HPDE6-E6E7 (cell line): Measurements from ENCODE around the gene SEMG1.
A peak's percentile ranks its signal among the peaks of the same experiment; 100 is the strongest.

ENCODE experiments used
- DNase-seq: peaks from one replicate; pipeline ENCODE4 v3.0.0; 2011; ENCODE audit warnings: missing footprints; ENCODE audit errors: extremely low spot score

Gene SEMG1, protein sequence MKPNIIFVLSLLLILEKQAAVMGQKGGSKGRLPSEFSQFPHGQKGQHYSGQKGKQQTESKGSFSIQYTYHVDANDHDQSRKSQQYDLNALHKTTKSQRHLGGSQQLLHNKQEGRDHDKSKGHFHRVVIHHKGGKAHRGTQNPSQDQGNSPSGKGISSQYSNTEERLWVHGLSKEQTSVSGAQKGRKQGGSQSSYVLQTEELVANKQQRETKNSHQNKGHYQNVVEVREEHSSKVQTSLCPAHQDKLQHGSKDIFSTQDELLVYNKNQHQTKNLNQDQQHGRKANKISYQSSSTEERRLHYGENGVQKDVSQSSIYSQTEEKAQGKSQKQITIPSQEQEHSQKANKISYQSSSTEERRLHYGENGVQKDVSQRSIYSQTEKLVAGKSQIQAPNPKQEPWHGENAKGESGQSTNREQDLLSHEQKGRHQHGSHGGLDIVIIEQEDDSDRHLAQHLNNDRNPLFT

DNA sequence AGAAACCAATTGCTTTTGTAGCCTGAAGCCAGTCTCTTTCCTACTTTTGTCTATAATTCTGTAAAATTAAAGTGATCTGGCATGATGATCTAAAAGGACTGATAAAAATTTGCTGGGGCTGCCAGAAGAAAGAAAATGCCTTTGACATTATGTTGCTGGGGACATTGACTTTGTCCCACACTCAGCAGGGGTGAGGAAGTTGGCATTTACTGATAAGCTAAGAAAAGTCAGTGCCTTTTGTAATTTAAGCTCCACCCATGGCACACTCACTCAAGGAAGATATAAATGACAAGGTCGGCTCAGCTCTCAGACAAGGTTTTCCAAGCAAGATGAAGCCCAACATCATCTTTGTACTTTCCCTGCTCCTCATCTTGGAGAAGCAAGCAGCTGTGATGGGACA, at the start of gene SEMG1:
SEMG1 (plus strand) TSS at position 309 of the 400 bp plus-strand sequence; CDS start at position 330, 21 bp downstream.
- DNase-seq, result no peak

DNA sequence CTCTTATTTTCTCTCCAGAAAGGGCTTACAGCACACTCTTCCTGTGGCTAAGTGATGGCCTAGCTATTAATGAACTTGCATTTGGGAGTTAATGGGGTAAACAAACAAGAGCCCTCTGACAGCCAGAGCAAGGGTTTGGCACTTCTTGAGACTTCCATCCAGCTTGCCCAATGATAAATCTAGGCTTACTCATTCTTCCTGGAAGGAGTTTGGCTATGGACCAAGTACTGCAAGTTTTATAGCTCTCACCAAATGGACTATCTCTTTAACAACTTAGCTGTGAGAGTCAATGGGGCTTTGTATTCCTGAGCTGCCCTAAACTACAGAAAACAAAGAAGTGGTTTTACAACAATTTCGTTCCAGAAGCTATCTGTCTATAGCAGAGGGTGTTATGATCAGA, 48.9 kb upstream of the SEMG1 start:
- peak; percentile 70 for DNase-seq

DNA sequence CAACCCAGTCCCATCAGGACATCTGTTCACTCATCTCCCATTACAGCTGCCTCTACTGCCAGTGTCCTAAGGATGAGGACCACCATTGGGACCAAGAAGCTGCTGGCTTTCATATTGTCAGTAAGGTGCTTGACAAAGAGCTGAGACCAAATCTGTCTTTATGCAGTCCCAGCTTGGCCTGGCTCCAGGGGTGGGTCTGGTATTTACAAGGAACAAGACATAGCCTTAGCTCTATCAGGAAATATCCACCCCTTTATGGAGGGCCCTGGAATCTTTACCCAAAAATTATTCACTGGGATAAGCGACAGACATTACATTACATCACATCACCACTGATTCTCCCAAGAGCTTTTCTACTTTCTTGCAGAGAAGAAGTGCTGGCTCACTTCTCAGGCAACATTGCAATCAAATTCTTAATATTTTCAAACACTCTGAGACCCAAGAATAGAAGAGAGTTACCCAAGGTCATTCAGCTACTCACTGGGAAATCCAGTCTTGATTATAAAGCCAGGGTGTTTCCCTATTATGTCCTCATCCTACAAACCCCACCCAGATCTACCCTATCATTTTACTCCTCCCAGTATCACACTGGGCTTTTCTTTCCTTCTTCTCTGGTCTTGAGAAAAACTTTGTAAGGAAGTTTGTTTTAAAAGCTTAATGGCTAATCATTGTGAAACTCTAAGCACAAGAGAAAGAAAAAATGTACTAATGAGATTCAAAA, 43.6 kb upstream of the SEMG1 start:
- DNase-seq, result no peak

DNA sequence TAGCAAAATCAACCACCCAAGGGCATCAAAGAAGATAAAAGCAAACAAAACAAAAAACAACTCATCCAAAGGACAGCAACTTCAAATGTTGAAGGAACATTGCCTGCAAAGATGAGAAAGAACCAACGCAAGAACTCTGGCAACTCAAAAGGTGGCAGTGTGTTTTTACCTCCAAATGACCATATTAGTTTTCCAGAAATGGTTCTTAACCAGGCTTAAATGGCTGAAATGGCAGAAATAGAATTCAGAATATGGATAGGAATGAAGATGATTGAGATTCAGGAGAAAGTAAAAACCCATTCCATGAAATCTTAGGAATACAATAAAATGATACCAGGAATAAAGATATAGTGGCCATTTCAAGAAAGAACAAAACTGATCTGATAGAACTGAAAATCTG, 41.9 kb upstream of the SEMG1 start:
- DNase-seq, result no peak

DNA sequence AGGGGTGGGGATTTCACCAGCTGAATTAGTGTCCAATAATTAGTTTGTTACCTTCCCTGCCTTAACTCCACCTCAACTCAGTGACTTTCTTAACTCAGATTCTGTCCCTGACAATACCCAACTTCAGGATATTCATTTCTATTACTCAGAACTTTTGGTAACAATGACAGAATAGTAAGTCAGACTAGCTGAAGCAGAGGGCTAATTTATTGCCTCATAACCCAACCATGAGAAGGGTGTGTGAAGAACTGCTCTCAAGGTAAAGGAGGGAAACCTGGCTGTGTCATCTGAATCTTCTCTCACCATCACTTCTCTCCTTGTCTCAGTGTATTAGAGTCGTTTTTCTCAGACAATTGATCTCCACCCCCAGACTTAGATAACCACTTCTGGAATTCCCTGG, 33.3 kb upstream of the SEMG1 start:
- DNase-seq, result no peak

DNA sequence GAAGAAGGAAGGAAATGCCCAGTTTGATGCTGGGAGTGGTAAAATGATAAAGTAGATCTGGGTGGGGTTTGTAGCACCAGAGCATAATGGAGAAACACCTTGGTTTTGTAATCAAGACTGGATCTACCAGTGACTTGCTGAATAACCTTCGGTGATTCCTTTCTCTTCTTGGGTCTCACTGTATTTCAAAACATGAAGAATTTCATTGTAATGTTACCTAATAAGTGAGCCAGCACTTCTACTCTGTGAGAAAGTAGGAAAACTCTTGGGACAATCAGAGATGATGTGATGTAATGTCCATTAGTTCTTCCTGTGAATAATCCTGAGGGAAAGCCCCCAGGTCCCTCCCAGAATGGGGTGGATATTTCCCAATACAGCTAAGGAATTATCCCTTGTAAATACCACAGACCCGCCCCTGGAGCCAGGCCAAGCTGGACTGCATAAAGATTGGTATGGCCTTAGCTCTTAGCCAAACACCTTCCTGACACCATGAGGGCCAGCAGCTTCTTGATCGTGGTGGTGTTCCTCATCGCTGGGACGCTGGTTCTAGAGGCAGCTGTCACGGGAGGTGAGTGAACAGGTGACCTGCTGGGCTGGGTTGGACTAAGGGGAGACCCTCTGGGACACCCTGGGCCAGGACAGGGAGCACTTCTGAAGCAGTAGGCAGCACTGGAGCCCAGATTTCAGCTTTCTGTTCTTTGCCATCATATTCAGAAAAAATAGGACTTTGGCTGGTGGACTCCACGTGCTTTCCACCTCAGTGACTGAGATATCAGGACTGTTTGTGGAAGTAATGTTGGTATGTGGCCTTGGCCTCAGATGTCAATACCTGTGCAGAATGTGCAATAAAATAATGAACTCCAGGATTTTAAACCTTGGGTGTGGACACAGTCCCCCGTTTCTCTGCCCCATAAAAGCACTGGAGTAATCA, 32.1 kb upstream of the SEMG1 start, which contains the start of gene PI3:
PI3 (plus strand) TSS at position 469 of the 931 bp plus-strand sequence; CDS start at position 490, 21 bp downstream.
- peak; percentile 64 for DNase-seq

DNA sequence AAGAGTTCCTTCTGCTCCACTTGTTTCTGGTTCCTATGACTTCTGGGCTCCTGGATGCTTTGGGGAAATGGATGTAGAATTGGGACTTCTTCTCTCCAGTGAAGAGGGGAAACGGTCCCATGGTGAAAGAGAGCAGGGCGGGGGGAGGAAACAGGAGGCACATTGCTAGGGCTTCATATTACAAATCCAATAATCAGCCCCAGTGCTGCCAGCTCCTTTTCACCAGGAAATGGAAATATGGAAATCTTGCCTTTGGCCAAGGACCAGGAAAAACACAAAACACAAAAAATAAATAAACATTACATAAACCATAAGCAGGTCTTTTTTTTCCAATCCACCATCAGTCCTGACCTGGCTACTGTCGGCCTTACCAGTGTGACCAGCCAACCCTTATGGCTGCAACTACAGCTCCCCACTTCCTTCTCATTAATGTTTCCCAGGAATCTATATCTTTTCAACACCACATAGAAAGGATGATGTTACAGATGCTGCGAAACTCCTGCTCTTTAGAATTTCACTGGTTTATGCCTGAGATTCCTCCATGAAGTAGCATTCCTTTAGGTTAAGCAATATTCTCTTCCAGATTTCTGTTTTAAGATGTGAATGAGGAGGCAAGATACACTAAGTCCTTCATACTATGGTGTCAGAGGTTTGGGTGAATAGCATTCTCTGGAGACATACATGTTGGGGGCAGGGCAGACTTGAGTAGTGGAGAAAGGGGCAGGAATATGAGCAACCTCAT, 30.1 kb upstream of the SEMG1 start:
- DNase-seq, result no peak

DNA sequence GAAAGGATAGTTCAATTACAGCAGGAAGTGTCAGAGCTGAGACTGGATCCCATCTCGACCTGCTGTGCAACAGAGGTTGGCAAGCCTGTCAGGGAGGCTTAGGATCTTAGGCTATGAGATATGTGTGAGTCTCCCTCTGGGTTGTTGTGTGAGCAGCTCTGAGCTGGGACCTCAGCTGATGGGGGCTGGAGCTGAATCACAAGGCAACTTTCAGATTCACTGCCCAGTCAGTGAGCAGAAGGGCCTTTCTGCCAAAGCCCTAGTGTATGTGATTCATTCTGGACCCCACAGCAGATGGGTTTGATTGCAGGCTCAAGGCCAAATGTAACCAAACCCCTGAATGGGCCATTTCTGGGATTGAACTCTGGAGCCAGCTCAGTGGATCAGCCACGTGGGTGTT, 27.7 kb upstream of the SEMG1 start:
- no peak for DNase-seq

DNA sequence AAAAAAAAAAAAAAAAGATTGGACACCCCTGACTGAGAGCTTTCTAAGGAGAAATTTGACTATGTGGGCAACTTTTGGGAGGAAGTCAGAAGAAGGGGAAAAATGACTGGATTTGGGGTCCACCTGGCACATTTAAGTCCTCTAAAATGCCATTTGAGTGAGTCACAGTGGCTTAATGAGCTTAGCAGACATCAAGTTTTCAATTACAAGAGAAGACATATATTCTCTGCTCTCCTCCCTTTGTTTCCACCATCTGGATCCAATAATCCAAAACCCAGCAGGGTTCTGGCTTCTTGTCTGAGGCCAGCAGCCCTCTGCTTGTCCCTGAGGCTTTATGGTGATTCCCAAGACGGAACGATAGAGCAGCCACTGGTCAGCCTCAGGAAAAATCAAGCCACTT, 25.2 kb upstream of the SEMG1 start:
- no peak for DNase-seq

DNA sequence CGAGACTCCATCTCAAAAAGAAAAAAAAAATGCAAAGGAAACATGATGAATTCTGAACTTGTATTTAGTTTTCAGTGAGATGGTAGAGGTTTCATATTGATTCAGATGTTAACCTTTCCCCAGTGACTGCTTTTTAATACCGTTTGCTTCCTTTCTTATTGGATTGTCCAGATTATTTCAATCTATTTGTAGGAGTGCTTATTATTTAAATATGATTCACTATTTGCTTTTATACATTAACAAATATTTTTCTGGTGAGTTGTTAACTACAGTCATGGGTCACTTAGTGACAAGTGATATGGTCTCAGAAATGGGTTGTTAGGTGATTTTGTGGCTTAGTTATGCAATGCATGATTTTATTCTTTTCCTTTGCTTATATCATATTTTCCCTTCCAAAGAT, 23.7 kb upstream of the SEMG1 start:
- DNase-seq, result no peak

DNA sequence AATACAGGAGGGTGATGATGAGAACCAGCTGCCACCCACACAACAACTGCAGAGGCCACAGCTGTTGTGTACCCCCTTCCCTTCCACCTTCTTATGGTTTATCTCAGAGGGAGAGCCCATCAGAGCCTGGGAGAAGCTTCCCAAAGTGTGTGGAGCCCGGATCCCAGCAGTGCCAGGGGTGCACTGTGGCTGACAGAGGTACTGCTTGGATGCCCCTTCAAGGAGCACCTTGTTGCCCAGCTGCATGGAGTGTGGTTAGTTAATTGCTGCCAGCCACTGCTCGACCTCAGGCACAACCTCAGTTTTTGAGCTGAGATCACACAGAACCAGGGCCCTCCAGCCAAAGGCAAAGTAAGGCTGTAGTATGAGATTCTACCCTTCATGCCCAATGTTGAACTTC, 19.1 kb upstream of the SEMG1 start:
- no peak for DNase-seq

DNA sequence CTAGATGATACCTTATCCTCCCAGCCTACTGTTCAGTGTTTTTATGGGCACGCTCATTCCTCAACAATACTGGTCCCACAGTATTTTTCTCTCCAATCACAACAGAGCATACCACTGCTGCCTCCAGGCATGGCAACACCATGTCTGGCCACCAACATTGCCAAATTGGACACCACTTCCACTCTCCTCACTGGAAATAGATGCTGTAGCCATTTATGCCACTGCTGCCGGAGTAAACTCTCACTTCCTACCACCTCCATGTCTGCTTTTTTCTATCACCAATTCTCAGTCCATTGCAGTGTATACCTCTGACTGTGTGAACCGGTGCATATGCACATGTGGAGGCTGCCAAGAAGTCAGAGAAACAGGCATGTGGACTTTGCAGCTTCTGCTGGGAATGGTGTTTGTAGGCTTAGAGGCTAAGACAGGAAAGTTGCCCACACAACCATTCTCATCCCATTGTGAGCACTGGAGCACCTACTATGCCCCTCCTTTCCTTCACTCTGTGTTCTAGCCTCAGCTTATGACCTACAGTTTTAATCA, 17.7 kb upstream of the SEMG1 start:
- DNase-seq, result no peak

DNA sequence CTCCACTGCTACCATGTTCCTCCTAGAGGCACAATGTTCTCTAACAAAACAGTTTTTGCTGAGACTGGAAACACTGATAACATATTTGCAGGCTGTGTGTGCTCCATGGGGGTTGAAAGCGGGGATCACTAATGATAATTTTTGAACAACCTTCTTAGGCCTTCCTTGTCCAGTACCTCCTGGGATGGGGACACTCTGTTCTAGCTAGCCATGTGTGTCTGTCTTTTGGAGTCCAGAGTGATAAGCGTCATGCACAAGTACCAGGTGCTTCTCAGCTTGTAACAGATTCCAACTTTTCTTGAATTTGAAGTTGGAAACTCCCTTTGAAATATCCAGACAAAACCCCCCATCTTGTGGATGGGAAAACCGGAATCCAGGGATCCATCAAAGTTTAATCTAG, 17.0 kb upstream of the SEMG1 start:
- no peak for DNase-seq

DNA sequence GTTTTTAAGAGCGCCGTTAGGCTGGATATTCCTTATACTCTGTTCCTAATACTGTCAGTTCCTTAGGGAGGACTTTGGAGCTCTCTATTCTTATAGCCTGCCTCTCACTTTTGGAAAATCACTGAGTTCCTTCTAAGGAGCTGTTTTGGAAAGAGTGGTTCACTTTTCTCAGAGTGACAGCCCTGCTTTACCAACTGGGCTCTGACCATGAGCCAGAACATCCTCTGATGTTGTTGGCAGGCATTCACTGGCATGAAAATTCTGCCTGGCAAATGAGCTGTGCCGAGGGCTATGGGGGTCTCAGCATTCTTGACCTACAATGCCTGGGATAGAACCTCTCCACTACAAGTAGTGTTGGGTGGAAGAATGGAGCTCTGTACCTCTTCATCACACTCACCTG, 14.9 kb upstream of the SEMG1 start:
- DNase-seq, result no peak

DNA sequence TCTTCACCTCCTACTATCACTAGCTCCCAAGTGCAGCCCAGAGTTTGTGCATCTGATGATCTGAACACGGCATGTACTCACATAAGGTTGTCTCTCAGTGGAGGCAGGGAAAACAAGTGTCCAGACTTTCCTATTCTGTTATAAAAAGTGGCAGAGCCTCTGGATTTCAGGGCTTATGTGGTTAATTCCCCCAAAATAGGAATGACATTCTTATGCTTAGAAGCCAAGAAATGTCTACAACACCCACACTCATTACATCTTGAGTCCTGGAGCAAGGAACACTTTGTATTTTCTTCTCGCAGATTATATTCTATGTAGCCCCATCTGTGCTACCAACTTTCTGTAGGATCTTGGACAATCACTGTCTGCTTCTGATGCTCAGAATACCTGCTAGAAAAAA, 13.5 kb upstream of the SEMG1 start:
- no peak for DNase-seq

DNA sequence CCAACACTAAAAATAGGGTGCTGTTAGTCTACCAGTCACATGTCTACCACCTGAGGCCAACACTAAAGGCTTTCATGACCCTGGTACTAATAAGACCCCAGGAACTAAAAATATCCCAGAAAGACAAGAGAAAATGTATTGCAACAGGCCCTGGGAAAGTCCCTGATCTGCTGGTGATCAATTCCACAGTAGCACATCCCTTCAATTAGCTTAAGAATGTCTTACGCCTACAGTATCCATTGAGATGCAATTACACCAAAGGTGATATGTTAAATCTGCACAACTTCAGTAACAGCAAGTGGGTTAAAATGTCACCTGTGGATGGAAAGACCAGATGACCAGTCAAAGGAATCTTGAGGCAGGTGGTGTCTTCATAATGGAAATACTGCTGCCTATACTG, 3.1 kb downstream of the SEMG1 start:
- no peak for DNase-seq

DNA sequence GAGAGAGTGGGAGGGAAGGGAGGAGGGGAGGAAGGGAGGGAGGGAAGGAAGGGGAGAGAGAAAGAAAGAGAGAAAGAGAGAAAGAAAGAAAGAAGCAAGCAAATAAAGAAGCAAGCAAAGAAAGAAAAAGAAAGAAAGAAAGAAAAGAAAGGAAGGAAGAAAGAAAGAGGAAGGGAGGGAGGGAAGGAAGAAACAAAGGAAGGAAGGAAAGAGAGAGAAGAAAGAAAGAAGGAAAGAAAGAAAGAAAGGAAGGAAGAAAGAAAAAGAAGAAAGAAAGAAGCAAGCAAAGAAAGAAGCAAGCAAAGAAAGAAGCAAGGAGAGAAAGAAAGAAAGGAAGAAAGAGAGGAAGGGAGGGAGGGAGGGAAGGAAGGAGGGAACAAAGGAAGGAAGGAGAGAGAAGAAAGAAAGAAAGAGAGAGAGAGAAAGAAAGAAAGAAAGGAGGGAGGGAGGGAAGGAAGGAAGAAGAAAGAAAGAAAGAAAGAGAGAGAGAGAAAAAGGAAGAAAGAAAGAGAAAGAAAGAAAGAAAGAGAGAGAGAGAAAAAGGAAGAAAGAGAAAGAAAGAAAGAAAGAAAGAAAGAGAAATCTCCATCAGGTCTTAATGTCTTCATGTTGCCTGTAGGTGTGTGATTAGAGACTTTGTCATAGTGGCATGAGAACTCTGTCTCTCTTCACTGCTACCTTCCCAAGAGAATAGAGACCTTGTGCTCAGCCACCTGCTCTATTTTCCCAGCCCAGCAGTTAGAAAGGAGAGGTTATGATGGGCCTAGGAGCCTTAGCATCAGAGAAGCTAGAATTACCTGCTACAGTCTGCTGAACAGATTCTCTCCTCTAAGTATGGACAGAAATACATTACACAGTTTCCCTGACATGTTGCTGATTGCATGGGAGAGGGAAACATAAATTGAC, 5.0 kb downstream of the SEMG1 start:
- DNase-seq, result no peak

DNA sequence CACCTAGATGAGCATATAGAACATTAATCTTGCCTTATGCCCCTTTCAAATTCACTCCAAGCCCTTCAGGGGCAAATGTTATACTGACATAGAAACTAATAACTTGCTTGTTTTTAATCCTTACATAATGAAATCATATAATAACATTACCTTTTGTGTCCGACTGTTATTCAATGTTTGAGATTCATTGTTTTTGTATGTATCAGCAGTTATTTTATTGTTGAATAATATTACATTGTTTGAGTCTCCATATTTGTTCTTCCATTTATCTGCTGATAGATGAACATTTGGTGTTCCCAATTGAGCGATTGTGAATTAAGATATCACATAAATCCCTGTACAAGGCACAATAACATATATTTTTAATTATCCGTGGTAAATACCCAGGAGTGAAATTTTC, 6.0 kb downstream of the SEMG1 start:
- no peak for DNase-seq

DNA sequence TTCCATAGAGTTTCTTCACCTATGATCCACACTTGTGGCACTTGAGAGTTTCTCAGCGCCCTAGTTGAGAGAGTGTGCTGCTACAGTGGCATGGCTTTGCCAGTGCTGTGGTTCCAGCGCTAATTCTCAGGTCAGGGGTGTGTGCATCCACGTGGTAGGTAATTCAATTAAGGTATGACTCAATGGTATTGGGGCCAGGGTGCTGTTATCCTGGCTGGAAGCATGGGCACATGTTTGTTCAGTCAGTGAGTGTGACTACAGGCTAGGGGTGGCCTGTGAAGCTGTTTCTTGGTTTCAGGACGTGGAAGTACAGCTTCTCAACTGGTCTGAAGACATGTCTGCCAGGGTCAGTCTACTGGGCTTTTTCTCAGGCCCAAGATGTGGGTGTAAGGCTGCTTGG, 11.3 kb downstream of the SEMG1 start:
- DNase-seq, result no peak

DNA sequence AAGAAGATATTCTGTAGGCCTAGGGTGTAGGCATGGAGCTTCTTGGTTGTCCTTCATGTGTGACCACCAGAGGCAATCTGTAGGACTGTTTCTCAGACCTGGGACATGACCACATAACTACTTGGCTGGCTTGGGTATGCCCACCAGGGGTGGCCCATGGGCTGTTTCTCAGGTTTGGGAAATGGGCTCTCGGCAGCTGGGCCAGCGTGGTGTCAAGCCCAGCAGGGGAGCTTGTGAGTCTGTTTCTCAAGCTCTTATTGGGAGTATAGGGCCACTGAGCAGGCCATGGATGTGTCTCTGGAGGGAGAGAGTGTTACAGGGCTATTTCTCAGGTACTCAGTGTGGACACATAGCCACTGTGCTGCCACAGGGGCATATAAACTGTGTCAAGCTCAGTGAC, 11.8 kb downstream of the SEMG1 start:
- DNase-seq, result no peak
